K562 (cell line): Measurements from ENCODE around the gene MXI1. TPM values are rescaled to one million over a fixed set of nuclear protein-coding genes. Genes with fewer than 3 reads are reported as not detected.
A peak's percentile ranks its signal among the peaks of the same experiment; 100 is the strongest.

Source experiments
- ARID3B ChIP-seq: fragments of 250-450 bp; sonication (Bioruptor Pico); IDR thresholded peaks from 2 replicates; pipeline ENCODE4 v1.4.0; 2020; ENCODE audit warnings: borderline replicate concordance
- CCNT2 ChIP-seq: IDR thresholded peaks from 2 replicates; pipeline ENCODE4 v1.6.1; 2011; ENCODE audit warnings: borderline replicate concordance, low read depth, mild to moderate bottlenecking, moderate library complexity, mixed read lengths, low read length; ENCODE audit not compliant: insufficient read length; ENCODE audit errors: extremely low read depth
- ESRRB ChIP-seq: fragments of 250-450 bp; sonication (Bioruptor Pico); IDR thresholded peaks from 2 replicates; pipeline ENCODE4 v1.5.0; 2020; ENCODE audit warnings: mild to moderate bottlenecking, moderate library complexity, borderline replicate concordance
- JUND ChIP-seq, 2 experiments: IDR thresholded peaks; 2 replicates in 1 of 2; 3 replicates in 1 of 2; pipeline ENCODE4 v1.6.1; 2011; ENCODE audit warnings: borderline replicate concordance in 2 of 2, low read depth in 2 of 2, low read length in 2 of 2, improper control_type of control experiment in 1 of 2, missing biosample characterization in 1 of 2, missing genetic modification characterization in 1 of 2, missing genetic modification reagents in 1 of 2
- NR1H2 ChIP-seq: sonication (generic); formaldehyde crosslinking; IDR thresholded peaks from 2 replicates; pipeline ENCODE4 v1.4.0; 2020; ENCODE audit warnings: mild to moderate bottlenecking, missing genetic modification reagents
- RBBP5 ChIP-seq: fragments of 200-600 bp; sonication (generic); IDR thresholded peaks from 2 replicates; pipeline ENCODE4 v1.6.1; 2012; ENCODE audit warnings: borderline replicate concordance, mild to moderate bottlenecking, low read length, control low read depth, inconsistent platforms; ENCODE audit not compliant: insufficient read depth, poor library complexity, severe bottlenecking
- RBM22 ChIP-seq: fragments of 200-400 bp; formaldehyde crosslinking; IDR thresholded peaks from 2 replicates; pipeline ENCODE4 v1.6.1; 2018; ENCODE audit warnings: low read length, low read depth; ENCODE audit not compliant: poor library complexity, severe bottlenecking
- SMC3 ChIP-seq: conservative IDR thresholded peaks from 2 replicates; pipeline ENCODE4 v1.6.1; 2011; ENCODE audit warnings: low read depth, low read length, improper control_type of control experiment; ENCODE audit not compliant: insufficient read depth
- TBP ChIP-seq: optimal IDR thresholded peaks from 2 replicates; pipeline ENCODE3; 2011; ENCODE audit warnings: low read depth, low read length, improper control_type of control experiment
- TFAP4 ChIP-seq: sonication (generic); formaldehyde crosslinking; IDR thresholded peaks from 2 replicates; pipeline ENCODE4 v1.8.0; 2022; ENCODE audit warnings: missing genetic modification reagents, mild to moderate bottlenecking, moderate library complexity, borderline replicate concordance
- ZBTB2 ChIP-seq: fragments of 450-650 bp; IDR thresholded peaks from 2 replicates; pipeline ENCODE4 v1.6.1; 2016; ENCODE audit warnings: antibody characterized with exemption
- ZBTB34 ChIP-seq: fragments of 250-450 bp; sonication (Bioruptor Pico); IDR thresholded peaks from 2 replicates; pipeline ENCODE4 v1.8.0; 2021; ENCODE audit warnings: mild to moderate bottlenecking, moderate library complexity
- ZNF212 ChIP-seq: fragments of 450-650 bp; formaldehyde crosslinking; IDR thresholded peaks from 2 replicates; pipeline ENCODE4 v1.4.0; 2020; ENCODE audit warnings: mild to moderate bottlenecking
- ZNF23 ChIP-seq: fragments of 250-450 bp; sonication (Bioruptor Pico); IDR thresholded peaks from 2 replicates; pipeline ENCODE4 v1.4.0; 2020; ENCODE audit warnings: mild to moderate bottlenecking
- ZNF408 ChIP-seq: fragments of 250-450 bp; sonication (Bioruptor Pico); IDR thresholded peaks from 2 replicates; pipeline ENCODE4 v1.4.0; 2020; ENCODE audit warnings: low read depth, mild to moderate bottlenecking, moderate library complexity
- ZNF431 ChIP-seq: sonication (generic); formaldehyde crosslinking; IDR thresholded peaks from 2 replicates; pipeline ENCODE4 v1.8.0; 2022; ENCODE audit warnings: mild to moderate bottlenecking, missing genetic modification reagents
- polyA plus RNA-seq, 8 experiments: library from polyadenylated mRNA; depleted of rRNA in 4 of 8; stranded (reverse) in 5 of 8; unstranded in 3 of 8; fragments of >200 nt; fragmentation: Nextera tagmentation in 2 of 8; fragmentation: Illumina TruSeq in 1 of 8; extraction: Ambion mirVana in 2 of 8; extraction: Trizol in 1 of 8; gene quantifications; 2 replicates each; pipeline versions ENCODE4 v1.2.1 to v1.2.3, GENCODE V29; 2011 to 2014; ENCODE audit warnings: inconsistent platforms in 1 of 8, missing spikeins in 1 of 8
- total RNA-seq, 7 experiments: library from RNA; depleted of rRNA in 6 of 7; stranded (reverse); fragments of >200 nt in 6 of 7; fragmentation: Illumina TruSeq in 2 of 7; extraction: Trizol in 2 of 7; gene quantifications; 2 replicates each; pipeline versions ENCODE4 v1.2.1 to v1.2.3, GENCODE V29; 2011 to 2021; ENCODE audit warnings: low replicate concordance in 1 of 7
- TF ChIP-seq, protein P1 (sequence below), 2 experiments: fragments of 450-650 bp; IDR thresholded peaks; 2 replicates each; pipeline ENCODE4 v1.6.1; 2016
- TF ChIP-seq, protein P2 (sequence below): fragments of 450-650 bp; formaldehyde crosslinking; IDR thresholded peaks from 2 replicates; pipeline ENCODE4 v1.4.0; 2020; ENCODE audit warnings: mild to moderate bottlenecking, moderate library complexity

MXI1 gene
- total and polyA plus RNA-seq, 9 of the 15 experiments (the other 6 are each of a cell fraction or from before 2014, with no cell fraction given), result 9.1 to 23.7 (median 14.8) TPM

- TF ChIP-seq JUND (IDR thresholded peaks at IDR 0.05; ENCODE audit: borderline replicate concordance, low read depth, low read length) (peak; percentile 99), JUND (tag; IDR thresholded peaks at IDR 0.05; ENCODE audit: borderline replicate concordance, low read depth, low read length) (peak; percentile 97), ZBTB34 (no peak), RBM22 (no peak), TBP (peak; percentile 53), ESRRB (CRISPR knock-in tag) (no peak), CCNT2 (peak; percentile 31), ZNF212 (no peak), ARID3B (CRISPR knock-in tag) (no peak), ZNF431 (CRISPR knock-in tag) (no peak), NR1H2 (CRISPR knock-in tag) (no peak), ZNF408 (CRISPR knock-in tag) (no peak), TFAP4 (CRISPR knock-in tag) (peak; percentile 83; the same call in 1 of the 2 replicates), ZNF23 (CRISPR knock-in tag) (no peak), RBBP5 (peak; percentile 61), SMC3 (no peak), ZBTB2 (0 out of 2 replicates have a peak, but pooled peaks have one; percentile 28)
- TF ChIP-seq, protein P1, sequence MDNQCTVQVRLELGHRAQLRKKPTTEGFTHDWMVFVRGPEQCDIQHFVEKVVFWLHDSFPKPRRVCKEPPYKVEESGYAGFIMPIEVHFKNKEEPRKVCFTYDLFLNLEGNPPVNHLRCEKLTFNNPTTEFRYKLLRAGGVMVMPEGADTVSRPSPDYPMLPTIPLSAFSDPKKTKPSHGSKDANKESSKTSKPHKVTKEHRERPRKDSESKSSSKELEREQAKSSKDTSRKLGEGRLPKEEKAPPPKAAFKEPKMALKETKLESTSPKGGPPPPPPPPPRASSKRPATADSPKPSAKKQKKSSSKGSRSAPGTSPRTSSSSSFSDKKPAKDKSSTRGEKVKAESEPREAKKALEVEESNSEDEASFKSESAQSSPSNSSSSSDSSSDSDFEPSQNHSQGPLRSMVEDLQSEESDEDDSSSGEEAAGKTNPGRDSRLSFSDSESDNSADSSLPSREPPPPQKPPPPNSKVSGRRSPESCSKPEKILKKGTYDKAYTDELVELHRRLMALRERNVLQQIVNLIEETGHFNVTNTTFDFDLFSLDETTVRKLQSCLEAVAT (IDR thresholded peaks at IDR 0.05), result 0 out of 4 replicates have a peak, but pooled peaks of 1 of the 2 experiments have one; percentile 44
- TF ChIP-seq, protein P2, sequence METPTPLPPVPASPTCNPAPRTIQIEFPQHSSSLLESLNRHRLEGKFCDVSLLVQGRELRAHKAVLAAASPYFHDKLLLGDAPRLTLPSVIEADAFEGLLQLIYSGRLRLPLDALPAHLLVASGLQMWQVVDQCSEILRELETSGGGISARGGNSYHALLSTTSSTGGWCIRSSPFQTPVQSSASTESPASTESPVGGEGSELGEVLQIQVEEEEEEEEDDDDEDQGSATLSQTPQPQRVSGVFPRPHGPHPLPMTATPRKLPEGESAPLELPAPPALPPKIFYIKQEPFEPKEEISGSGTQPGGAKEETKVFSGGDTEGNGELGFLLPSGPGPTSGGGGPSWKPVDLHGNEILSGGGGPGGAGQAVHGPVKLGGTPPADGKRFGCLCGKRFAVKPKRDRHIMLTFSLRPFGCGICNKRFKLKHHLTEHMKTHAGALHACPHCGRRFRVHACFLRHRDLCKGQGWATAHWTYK (CRISPR knock-in tag), result no peak
Observed at GRCh38 chr10:110221721-110222261, 14.4 kb downstream of the MXI1 start (continued).
